H1 (cell line): ENCODE data around the gene HDC. TPM values are rescaled to one million over a fixed set of nuclear protein-coding genes. Genes with fewer than 3 reads are reported as not detected.
A peak's percentile ranks its signal among the peaks of the same experiment; 100 is the strongest.

Experiments
- CTCF ChIA-PET: fragments of 300-600 bp; sonication (Branson Sonifier 250); formaldehyde crosslinking; loops from one replicate; lab custom pipeline; 2021; ENCODE audit not compliant: partially characterized antibody; lab: Charles Lee
- POLR2A ChIA-PET: fragments of 300-600 bp; sonication (Branson Sonifier 250); formaldehyde crosslinking; loops from one replicate; lab custom pipeline; 2021; ENCODE audit warnings: inconsistent platforms; ENCODE audit not compliant: partially characterized antibody; lab: Charles Lee
- DNase-seq, 2 experiments: peaks; one replicate each; pipeline versions ENCODE4 v3.0.0 to v3.0.0-alpha.2; 2010 to 2022; ENCODE audit warnings: low spot score in 2 of 2, low read depth in 1 of 2, mixed read lengths in 1 of 2
- FAIRE-seq: peaks from 2 replicates; lab custom pipeline; 2011; peaks lifted over from hg19 to GRCh38; lab: Jason Lieb, UNC
- H2AFZ ChIP-seq: 2 replicates; pipeline ENCODE4 v1.8.1; 2012; ENCODE audit warnings: low read length, inconsistent platforms
- H2AK5ac ChIP-seq: 2 replicates; pipeline ENCODE4 v1.6.1; 2013; ENCODE audit warnings: low read depth, low read length
- H2BK120ac ChIP-seq: replicated peaks from 2 replicates; pipeline ENCODE3; 2013; ENCODE audit warnings: low read depth, low read length, inconsistent platforms
- H2BK12ac ChIP-seq: 2 replicates; pipeline ENCODE4 v1.6.1; 2013; ENCODE audit warnings: low read depth, low read length
- H2BK15ac ChIP-seq: 2 replicates; pipeline ENCODE4 v1.6.1; 2013; ENCODE audit warnings: low read length
- H2BK20ac ChIP-seq: 2 replicates; pipeline ENCODE4 v1.6.1; 2013; ENCODE audit warnings: low read length
- H2BK5ac ChIP-seq: 2 replicates; pipeline ENCODE4 v1.6.1; 2013; ENCODE audit warnings: low read depth, low read length
- H3K14ac ChIP-seq: 2 replicates; pipeline ENCODE4 v1.6.1; 2013; ENCODE audit warnings: inconsistent platforms; ENCODE audit not compliant: insufficient read length
- H3K18ac ChIP-seq: 2 replicates; pipeline ENCODE4 v1.6.1; 2013; ENCODE audit warnings: low read length; ENCODE audit errors: extremely low read depth
- H3K23ac ChIP-seq: 2 replicates; pipeline ENCODE4 v1.6.1; 2013; ENCODE audit warnings: inconsistent platforms; ENCODE audit not compliant: insufficient read length
- H3K23me2 ChIP-seq: 2 replicates; pipeline ENCODE4 v1.6.1; 2013; ENCODE audit warnings: low read depth, low read length
- H3K27ac ChIP-seq: 2 replicates; pipeline ENCODE4 v1.6.1; 2011; ENCODE audit warnings: low read depth, low read length, inconsistent platforms
- H3K27me3 ChIP-seq, 4 experiments: replicated peaks in 1 of 4; 1 replicate in 1 of 4; 2 replicates in 3 of 4; pipeline versions ENCODE4 v1.6.1 to v1.8.1; 2011 to 2013; ENCODE audit warnings: low read length in 3 of 4, mild to moderate bottlenecking in 3 of 4, inconsistent platforms in 2 of 4, mixed read lengths in 2 of 4, moderate library complexity in 1 of 4; ENCODE audit not compliant: control insufficient read depth in 3 of 4, insufficient read depth in 3 of 4; ENCODE audit errors: extremely low read depth in 1 of 4
- H3K36me3 ChIP-seq, 4 experiments: 2 replicates each; pipeline versions ENCODE4 v1.6.1 to v1.8.1; 2011 to 2013; ENCODE audit warnings: mild to moderate bottlenecking in 4 of 4, low read length in 3 of 4, moderate library complexity in 2 of 4, control low read depth in 1 of 4, inconsistent platforms in 1 of 4; ENCODE audit not compliant: insufficient read depth in 4 of 4, control insufficient read depth in 2 of 4
- H3K4ac ChIP-seq: replicated peaks from 2 replicates; pipeline ENCODE3; 2013; ENCODE audit warnings: low read length, low read depth, mixed read lengths, inconsistent platforms; ENCODE audit not compliant: insufficient read length
- H3K4me1 ChIP-seq, 4 experiments: replicated peaks in 1 of 4; 1 replicate in 1 of 4; 2 replicates in 3 of 4; pipeline versions ENCODE4 v1.6.1 to v1.8.1; 2011 to 2013; ENCODE audit warnings: low read length in 3 of 4, inconsistent platforms in 2 of 4, mixed read lengths in 1 of 4; ENCODE audit not compliant: insufficient read depth in 4 of 4, control insufficient read depth in 3 of 4
- H3K4me2 ChIP-seq, 2 experiments: 2 replicates each; pipeline versions ENCODE4 v1.6.1 to v1.8.1; 2011 to 2013; ENCODE audit warnings: low read depth in 2 of 2, low read length in 2 of 2, control low read depth in 1 of 2, inconsistent platforms in 1 of 2, mild to moderate bottlenecking in 1 of 2; ENCODE audit not compliant: insufficient read depth in 1 of 2
- H3K4me3 ChIP-seq, 4 experiments: fragments of 200-600, 300-600 bp in 1 of 4; sonication (generic), shearing (Covaris generic), sonication (Bioruptor Twin) in 1 of 4; 2 replicates each; pipeline versions ENCODE4 v1.5.1 to v1.8.1; 2011 to 2016; ENCODE audit warnings: low read length in 4 of 4, low read depth in 3 of 4, control low read depth in 2 of 4, inconsistent platforms in 2 of 4, mild to moderate bottlenecking in 2 of 4, mixed read lengths in 1 of 4, moderate library complexity in 1 of 4; ENCODE audit not compliant: insufficient read depth in 2 of 4; ENCODE audit errors: extremely low read depth in 1 of 4
- H3K56ac ChIP-seq: replicated peaks from 2 replicates; pipeline ENCODE3; 2013; ENCODE audit warnings: low read depth, mild to moderate bottlenecking, mixed read lengths, low read length, inconsistent platforms; ENCODE audit not compliant: insufficient read length
- H3K79me1 ChIP-seq: 2 replicates; pipeline ENCODE4 v1.6.1; 2013; ENCODE audit warnings: low read depth, low read length, control low read depth
- H3K79me2 ChIP-seq, 2 experiments: 2 replicates each; pipeline versions ENCODE4 v1.6.1 to v1.8.1; 2012 to 2013; ENCODE audit warnings: low read length in 2 of 2, mild to moderate bottlenecking in 2 of 2, inconsistent platforms in 1 of 2; ENCODE audit not compliant: insufficient read depth in 2 of 2, control insufficient read depth in 1 of 2
- H3K9ac ChIP-seq, 4 experiments: replicated peaks in 1 of 4; 1 replicate in 1 of 4; 2 replicates in 3 of 4; pipeline versions ENCODE4 v1.6.1 to v1.8.1; 2011 to 2013; ENCODE audit warnings: low read depth in 3 of 4, low read length in 3 of 4, control low read depth in 2 of 4, mild to moderate bottlenecking in 2 of 4, moderate library complexity in 2 of 4, inconsistent platforms in 1 of 4; ENCODE audit errors: extremely low read depth in 1 of 4
- H3K9me3 ChIP-seq, 2 experiments: 2 replicates each; pipeline versions ENCODE4 v1.6.1 to v1.8.1; 2012 to 2013; ENCODE audit warnings: mild to moderate bottlenecking in 2 of 2, moderate library complexity in 2 of 2, control low read depth in 1 of 2, inconsistent platforms in 1 of 2, low read depth in 1 of 2, low read length in 1 of 2, mixed read lengths in 1 of 2; ENCODE audit not compliant: insufficient read depth in 2 of 2
- H4K20me1 ChIP-seq, 2 experiments: replicated peaks in 1 of 2; 2 replicates each; pipeline versions ENCODE3 to v1.8.1; 2011 to 2013; ENCODE audit warnings: inconsistent platforms in 2 of 2, low read length in 2 of 2, mild to moderate bottlenecking in 1 of 2; ENCODE audit not compliant: insufficient read depth in 2 of 2, control insufficient read depth in 1 of 2
- H4K5ac ChIP-seq: 2 replicates; pipeline ENCODE4 v1.6.1; 2013; ENCODE audit warnings: low read length, low read depth, mixed read lengths, inconsistent platforms; ENCODE audit not compliant: insufficient read length
- H4K8ac ChIP-seq: 2 replicates; pipeline ENCODE4 v1.8.0; 2013; ENCODE audit warnings: mild to moderate bottlenecking, moderate library complexity, low read length, inconsistent platforms; ENCODE audit not compliant: insufficient read depth; ENCODE audit errors: extremely low read depth
- H4K91ac ChIP-seq: replicated peaks from 2 replicates; pipeline ENCODE3; 2013; ENCODE audit warnings: low read length, mixed read lengths, inconsistent platforms; ENCODE audit not compliant: insufficient read length
- KDM5A ChIP-seq: fragments of 200-600 bp; IDR thresholded peaks from 2 replicates; pipeline ENCODE4 v1.7.1; 2012; ENCODE audit warnings: mild to moderate bottlenecking, low read length, inconsistent platforms, mixed read lengths
- MAFK ChIP-seq: IDR thresholded peaks from 2 replicates; pipeline ENCODE4 v1.6.1; 2012; ENCODE audit warnings: low read depth, mild to moderate bottlenecking, improper control_type of control experiment, low read length
- POU5F1 ChIP-seq: IDR thresholded peaks from 2 replicates; pipeline ENCODE4 v1.6.1; 2011; ENCODE audit warnings: low read depth, mild to moderate bottlenecking, low read length, moderate library complexity
- SP2 ChIP-seq: IDR thresholded peaks from 2 replicates; pipeline ENCODE4 v1.6.1; 2012; ENCODE audit warnings: mild to moderate bottlenecking, low read length, inconsistent platforms
- ZNF274 ChIP-seq: IDR thresholded peaks from 2 replicates; pipeline ENCODE4 v1.7.0; 2012; ENCODE audit warnings: low read length, borderline replicate concordance; ENCODE audit errors: extremely low read depth
- WGBS, 2 experiments: shearing (Covaris generic) in 1 of 2; methylation state at CpG; one replicate each; pipeline versions ENCODE4 v1.1.6 to v1.1.7; 2013 to 2015; ENCODE audit warnings: low lambda C conversion rate in 2 of 2, mixed read lengths in 2 of 2, inconsistent platforms in 1 of 2, low coverage in 1 of 2, missing lambda C conversion rate in 1 of 2; ENCODE audit not compliant: insufficient replicate concordance in 2 of 2, insufficient coverage in 1 of 2, insufficient read length in 1 of 2; ENCODE audit errors: extremely low coverage in 1 of 2, missing lambda C conversion rate in 1 of 2; 5-methylcytosine and 5-hydroxymethylcytosine counted together
- polyA plus RNA-seq, 7 experiments: library from polyadenylated mRNA; depleted of rRNA in 3 of 7; stranded (reverse) in 5 of 7; unstranded in 2 of 7; fragments of >200 nt in 5 of 7; fragments of 200-250 nt in 2 of 7; gene quantifications; 1 replicate in 5 of 7; 2 replicates in 1 of 7; 4 replicates in 1 of 7; pipeline versions ENCODE4 v1.2.1 to v1.2.3, GENCODE V29; 2011 to 2013; ENCODE audit warnings: missing spikeins in 2 of 7, mixed read lengths in 2 of 7
- total RNA-seq: library from RNA; stranded (reverse); fragmentation: NEBNext Ultra II Directional; extraction: Animal tissue kit (Norgen Biotek cat#: 25700); gene quantifications from 2 replicates; pipeline ENCODE4 v1.2.1, GENCODE V29; 2021
- TF ChIP-seq, protein P1 (sequence below): IDR thresholded peaks from 2 replicates; pipeline ENCODE4 v1.6.1; 2011; ENCODE audit warnings: low read length, improper control_type of control experiment

The HDC gene
- total and polyA plus RNA-seq, 2 of the 8 experiments (the other 6 are each of a cell fraction or from before 2014, with no cell fraction given): 0.20 to 0.22 TPM

DNA sequence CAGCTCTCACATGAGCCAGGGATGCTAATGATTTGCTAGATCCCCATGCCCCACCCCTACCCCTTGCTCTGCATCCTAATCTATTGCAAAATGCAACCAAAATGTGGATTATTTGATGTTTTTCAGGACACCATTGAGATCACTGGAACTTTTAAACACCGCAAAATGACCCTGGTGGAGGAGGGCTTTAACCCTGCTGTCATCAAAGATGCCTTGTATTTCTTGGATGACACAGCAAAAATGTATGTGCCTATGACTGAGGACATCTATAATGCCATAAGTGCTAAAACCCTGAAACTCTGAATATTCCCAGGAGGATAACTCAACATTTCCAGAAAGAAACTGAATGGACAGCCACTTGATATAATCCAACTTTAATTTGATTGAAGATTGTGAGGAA lies 29.7 kb downstream of the HDC start:
- Histone ChIP-seq H3K18ac (no peak overlapping the region), H2BK12ac (no peak overlapping the region), H2AK5ac (no peak overlapping the region), H3K79me1 (no peaks in the 10 kb centered on the region), H3K14ac (no peak overlapping the region), H3K23me2 (no peaks in the 10 kb centered on the region), H3K4ac (no peak overlapping the region), H4K20me1 (no peaks in the 10 kb centered on the region), H2BK15ac (no peak overlapping the region), H2BK120ac (no peak overlapping the region), H2BK20ac (no peak overlapping the region), H3K4me1 (no peaks in the 10 kb centered on the region), H3K27ac (no peak overlapping the region), H3K36me3 (no peaks in the 10 kb centered on the region; a peak in 1 of 8 replicates), H3K9ac (no peak overlapping the region), H3K9me3 (no peaks in the 10 kb centered on the region), H4K91ac (no peak overlapping the region), H3K4me2 (no peak overlapping the region), H3K27me3 (no peaks in the 10 kb centered on the region), H2BK5ac (no peak overlapping the region), H3K79me2 (no peaks in the 10 kb centered on the region), H4K5ac (no peak overlapping the region), H4K8ac (no peak overlapping the region), H3K56ac (no peak overlapping the region), H3K4me3 (no peak overlapping the region), H3K23ac (no peak overlapping the region), H2AFZ (no peak overlapping the region)
- POLR2A ChIA-PET: no interaction called here
- TF ChIP-seq SP2 (no peak), POU5F1 (no peak), MAFK (0 out of 2 replicates have a peak, but pooled peaks have one; percentile 10), ZNF274 (no peak), KDM5A (no peak)
- TF ChIP-seq, protein P1, sequence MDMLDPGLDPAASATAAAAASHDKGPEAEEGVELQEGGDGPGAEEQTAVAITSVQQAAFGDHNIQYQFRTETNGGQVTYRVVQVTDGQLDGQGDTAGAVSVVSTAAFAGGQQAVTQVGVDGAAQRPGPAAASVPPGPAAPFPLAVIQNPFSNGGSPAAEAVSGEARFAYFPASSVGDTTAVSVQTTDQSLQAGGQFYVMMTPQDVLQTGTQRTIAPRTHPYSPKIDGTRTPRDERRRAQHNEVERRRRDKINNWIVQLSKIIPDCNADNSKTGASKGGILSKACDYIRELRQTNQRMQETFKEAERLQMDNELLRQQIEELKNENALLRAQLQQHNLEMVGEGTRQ: no peak
- no peak for DNase-seq
- CTCF ChIA-PET: no interaction called here
- WGBS, 2 experiments: 94% methylated on average over 1 of the region's 1 CpG; no CpG with 5 or more reads in 1 of the 2 experiments
- no peak for FAIRE-seq
